Stromal cell of bone marrow (primary cell): ENCODE data around the gene C2orf80.
"Not testable (repeated sequence)": the region's sequence is repeated elsewhere in the genome, so short reads cannot be mapped to it uniquely, and the experiment has no call there.

ENCODE experiments used
- DNase-seq: peaks from one replicate; pipeline ENCODE4 v3.0.0-alpha.2; 2012; ENCODE audit warnings: low read depth

The C2orf80 gene

GRCh38 chr2:208189810-208190503 is at the start of gene C2orf80:
C2orf80 (minus strand) TSS chr2:208190030; CDS start chr2:208186986, 3,044 bp downstream.
- DNase-seq, result no peak

GRCh38 chr2:208235860-208236259 is 46.0 kb upstream of the C2orf80 start:
- no peak for DNase-seq

- no peak for DNase-seq
These were observed 45.0 kb upstream of the C2orf80 start for GRCh38 chr2:208234786-208235185.

- DNase-seq, result no peak
These were observed 38.6 kb upstream of the C2orf80 start for GRCh38 chr2:208228476-208228875.

GRCh38 chr2:208227581-208228232 is 37.9 kb upstream of the C2orf80 start:
- no peak for DNase-seq

- no peak for DNase-seq
These were observed 35.0 kb upstream of the C2orf80 start for GRCh38 chr2:208224802-208225201.

GRCh38 chr2:208222351-208222750 is 32.5 kb upstream of the C2orf80 start:
- peak; percentile 36 for DNase-seq

GRCh38 chr2:208221873-208222272 is 32.0 kb upstream of the C2orf80 start:
- not testable (repeated sequence) for DNase-seq

GRCh38 chr2:208210688-208211451 is 21.0 kb upstream of the C2orf80 start:
- no peak for DNase-seq

GRCh38 chr2:208208335-208209085 is 18.7 kb upstream of the C2orf80 start:
- no peak for DNase-seq

- no peak for DNase-seq
These were observed 17.9 kb upstream of the C2orf80 start for GRCh38 chr2:208207769-208208168.

GRCh38 chr2:208204166-208204565 is 14.3 kb upstream of the C2orf80 start:
- no peak for DNase-seq

- peak; percentile 27 for DNase-seq
These were observed 5.7 kb upstream of the C2orf80 start for GRCh38 chr2:208195531-208195930.

GRCh38 chr2:208192611-208193236 is 2.9 kb upstream of the C2orf80 start:
- DNase-seq, result no peak

- no peak for DNase-seq
These were observed 591 bp downstream of the C2orf80 start for GRCh38 chr2:208189069-208189809.

GRCh38 chr2:208186893-208187292 is 2.9 kb downstream of the C2orf80 start:
- no peak for DNase-seq

GRCh38 chr2:208186465-208186864 is 3.4 kb downstream of the C2orf80 start:
- no peak for DNase-seq

GRCh38 chr2:208183972-208184705 is 5.7 kb downstream of the C2orf80 start:
- no peak for DNase-seq

GRCh38 chr2:208183526-208183925 is 6.3 kb downstream of the C2orf80 start:
- no peak for DNase-seq

- DNase-seq, result no peak
These were observed 7.0 kb downstream of the C2orf80 start for GRCh38 chr2:208182835-208183234.
